ENCODE measurements around the gene MOXD1.
"Not testable (repeated sequence)": the region's sequence is repeated elsewhere in the genome, so short reads cannot be mapped to it uniquely, and the experiment has no call there.

Gene MOXD1

DNA sequence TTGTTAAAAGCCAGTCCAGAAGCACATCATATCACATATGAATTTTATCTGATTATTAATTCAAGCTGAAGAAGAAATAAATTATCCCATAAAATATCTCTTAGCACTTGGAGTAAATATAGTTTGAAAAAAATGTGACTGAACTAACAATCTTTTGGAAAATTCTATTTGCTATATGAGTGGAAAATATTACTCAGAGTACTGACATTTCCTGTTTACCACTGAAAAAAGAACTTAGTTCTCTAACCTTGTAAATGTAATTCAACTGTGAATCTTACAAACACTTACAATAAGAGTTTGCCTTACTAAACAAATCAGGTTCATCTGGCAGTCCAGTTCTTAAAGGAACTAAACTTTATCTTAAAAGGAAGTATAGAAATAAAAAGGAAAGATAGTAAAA, 44.2 kb downstream of the MOXD1 start:
- no peaks in the 10 kb centered on the region for H3K4me1 ChIP-seq
- no peak overlapping the region for H3K27ac ChIP-seq
- H3K4me2 ChIP-seq (ENCODE audit: low read length), result no peak overlapping the region
- no peaks in the 10 kb centered on the region for H3K36me3 ChIP-seq (ENCODE audit: control insufficient read depth, insufficient read depth, low read length)
- no peaks in the 10 kb centered on the region for H3K79me2 ChIP-seq
- TF ChIP-seq, protein P1, sequence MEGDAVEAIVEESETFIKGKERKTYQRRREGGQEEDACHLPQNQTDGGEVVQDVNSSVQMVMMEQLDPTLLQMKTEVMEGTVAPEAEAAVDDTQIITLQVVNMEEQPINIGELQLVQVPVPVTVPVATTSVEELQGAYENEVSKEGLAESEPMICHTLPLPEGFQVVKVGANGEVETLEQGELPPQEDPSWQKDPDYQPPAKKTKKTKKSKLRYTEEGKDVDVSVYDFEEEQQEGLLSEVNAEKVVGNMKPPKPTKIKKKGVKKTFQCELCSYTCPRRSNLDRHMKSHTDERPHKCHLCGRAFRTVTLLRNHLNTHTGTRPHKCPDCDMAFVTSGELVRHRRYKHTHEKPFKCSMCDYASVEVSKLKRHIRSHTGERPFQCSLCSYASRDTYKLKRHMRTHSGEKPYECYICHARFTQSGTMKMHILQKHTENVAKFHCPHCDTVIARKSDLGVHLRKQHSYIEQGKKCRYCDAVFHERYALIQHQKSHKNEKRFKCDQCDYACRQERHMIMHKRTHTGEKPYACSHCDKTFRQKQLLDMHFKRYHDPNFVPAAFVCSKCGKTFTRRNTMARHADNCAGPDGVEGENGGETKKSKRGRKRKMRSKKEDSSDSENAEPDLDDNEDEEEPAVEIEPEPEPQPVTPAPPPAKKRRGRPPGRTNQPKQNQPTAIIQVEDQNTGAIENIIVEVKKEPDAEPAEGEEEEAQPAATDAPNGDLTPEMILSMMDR (IDR thresholded peaks at IDR 0.05), result no peak
- no peak overlapping the region for H3K9ac ChIP-seq
- no peaks in the 10 kb centered on the region for H3K9me3 ChIP-seq (ENCODE audit: control insufficient read depth, low read length)
- H3K27me3 ChIP-seq (ENCODE audit: control insufficient read depth, insufficient read depth, low read length), result no peaks in the 10 kb centered on the region
- H3K4me3 ChIP-seq (ENCODE audit: low read depth, low read length), result no peak overlapping the region
- H2AFZ ChIP-seq, result no peak overlapping the region

DNA sequence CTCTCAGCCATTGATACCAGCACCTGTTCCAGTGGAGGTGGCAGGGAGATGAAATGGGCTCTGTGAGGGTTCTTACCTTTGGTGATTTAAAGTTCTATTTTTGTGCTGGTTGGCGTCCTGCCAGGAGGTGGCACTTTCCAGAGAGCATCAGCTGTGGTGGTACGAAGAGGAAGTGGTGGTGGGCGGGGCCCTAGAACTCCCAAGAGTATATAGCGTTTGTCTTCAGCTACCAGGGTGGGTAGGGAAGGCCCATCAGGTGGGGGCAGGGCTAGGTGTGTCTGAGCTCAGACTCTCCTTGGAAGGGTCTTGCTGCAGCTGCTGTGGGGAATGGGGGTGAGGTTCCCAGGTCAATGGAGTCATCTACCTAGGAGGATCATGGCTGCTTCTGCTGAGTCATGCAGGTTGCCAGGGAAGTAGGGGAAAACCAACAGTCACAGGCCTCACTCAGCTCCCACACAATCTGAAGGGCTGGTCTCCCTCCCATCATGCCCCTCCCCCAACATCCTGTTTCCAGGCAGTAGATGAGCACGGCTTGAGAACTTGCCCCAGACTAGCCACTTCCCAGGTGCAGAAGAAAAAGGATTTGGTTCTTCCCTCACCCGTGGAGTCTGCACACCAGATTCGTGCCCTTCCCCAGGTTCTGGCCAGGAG, 46.6 kb downstream of the MOXD1 start:
- H3K79me2 ChIP-seq, result no peaks in the 10 kb centered on the region
- TF ChIP-seq, protein P1 (IDR thresholded peaks at IDR 0.05), result no peak
- H2AFZ ChIP-seq, result no peak overlapping the region
- no peak overlapping the region for H3K27ac ChIP-seq
- no peaks in the 10 kb centered on the region for H3K9me3 ChIP-seq (ENCODE audit: control insufficient read depth, low read length)
- H3K36me3 ChIP-seq (ENCODE audit: control insufficient read depth, insufficient read depth, low read length), result no peaks in the 10 kb centered on the region
- H3K4me2 ChIP-seq (ENCODE audit: low read length), result no peak overlapping the region
- H3K4me1 ChIP-seq, result no peaks in the 10 kb centered on the region
- no peaks in the 10 kb centered on the region for H3K27me3 ChIP-seq (ENCODE audit: control insufficient read depth, insufficient read depth, low read length)
- H3K9ac ChIP-seq, result no peak overlapping the region
- no peak overlapping the region for H3K4me3 ChIP-seq (ENCODE audit: low read depth, low read length)

DNA sequence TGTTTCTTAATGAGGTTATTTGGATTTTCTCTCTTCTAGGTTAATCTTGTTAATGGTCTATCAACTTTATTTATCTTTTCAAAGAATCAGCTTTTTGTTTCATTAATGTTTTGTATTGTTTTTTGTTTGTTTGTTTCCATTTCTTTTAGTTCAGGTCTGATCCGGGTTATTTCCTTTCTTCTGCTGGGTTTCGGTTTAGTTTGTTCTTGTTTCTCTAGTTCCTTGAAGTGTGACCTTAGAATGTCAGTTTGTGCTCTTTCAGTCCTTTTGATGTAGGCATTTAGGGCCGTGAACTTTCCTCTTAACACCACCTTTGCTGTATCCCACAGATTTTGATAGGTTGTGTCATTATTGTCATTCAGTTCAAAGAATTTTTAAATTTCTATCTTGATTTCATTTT, 49.3 kb downstream of the MOXD1 start:
- H3K9me3 ChIP-seq (ENCODE audit: control insufficient read depth, low read length); H3K79me2 ChIP-seq; H3K27me3 ChIP-seq (ENCODE audit: control insufficient read depth, insufficient read depth, low read length); H3K9ac ChIP-seq; H2AFZ ChIP-seq; H3K4me1 ChIP-seq; H3K4me2 ChIP-seq (ENCODE audit: low read length); H3K27ac ChIP-seq; H3K36me3 ChIP-seq (ENCODE audit: control insufficient read depth, insufficient read depth, low read length); H3K4me3 ChIP-seq (ENCODE audit: low read depth, low read length): not testable (repeated sequence)

DNA sequence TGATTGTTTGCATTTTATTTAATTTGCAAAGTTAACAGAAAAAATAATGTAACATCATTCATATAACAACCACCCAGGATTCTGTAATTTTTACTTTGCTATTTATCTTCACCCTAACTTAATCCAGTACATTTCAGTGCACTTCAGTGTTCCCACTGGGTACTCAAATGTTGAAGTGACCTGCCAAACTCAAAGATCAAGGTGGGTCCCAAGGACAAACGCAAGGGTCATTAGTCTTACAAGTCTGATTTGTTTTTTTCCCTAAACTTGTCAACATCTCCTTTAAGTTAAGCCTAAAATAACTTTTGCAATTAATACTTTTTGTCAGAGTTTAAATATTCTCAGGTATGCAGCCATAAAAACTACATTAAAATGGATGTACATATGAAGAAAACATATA, 53.0 kb downstream of the MOXD1 start:
- Histone ChIP-seq H2AFZ (no peak overlapping the region), H3K4me3 (ENCODE audit: low read depth, low read length) (no peak overlapping the region), H3K79me2 (no peaks in the 10 kb centered on the region), H3K9ac (no peak overlapping the region), H3K27me3 (ENCODE audit: control insufficient read depth, insufficient read depth, low read length) (no peaks in the 10 kb centered on the region), H3K9me3 (ENCODE audit: control insufficient read depth, low read length) (no peaks in the 10 kb centered on the region), H3K27ac (no peak overlapping the region), H3K36me3 (ENCODE audit: control insufficient read depth, insufficient read depth, low read length) (no peaks in the 10 kb centered on the region), H3K4me1 (no peaks in the 10 kb centered on the region), H3K4me2 (ENCODE audit: low read length) (no peak overlapping the region)
- TF ChIP-seq, protein P1 (IDR thresholded peaks at IDR 0.05), result no peak

DNA sequence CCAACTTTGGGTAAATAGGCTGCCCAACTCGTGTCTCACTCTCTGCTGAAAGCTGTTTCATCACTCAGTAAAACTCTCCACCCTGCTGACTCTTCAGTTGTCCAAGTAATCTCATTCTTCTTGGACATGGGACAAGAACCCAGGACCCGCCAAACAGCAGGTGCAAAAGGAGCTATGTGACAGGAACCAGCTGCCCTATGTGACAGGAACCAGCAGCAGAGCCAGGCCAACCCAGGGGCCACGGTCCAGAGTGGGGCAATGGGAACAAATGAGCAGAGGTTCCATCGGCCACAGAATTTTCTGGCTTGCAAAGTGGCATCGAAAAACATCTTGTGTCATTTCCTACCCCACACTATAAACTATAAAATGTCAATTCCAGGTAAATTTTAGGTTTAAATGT, 56.5 kb downstream of the MOXD1 start:
- no peak overlapping the region for H2AFZ ChIP-seq
- no peaks in the 10 kb centered on the region for H3K9me3 ChIP-seq (ENCODE audit: control insufficient read depth, low read length)
- no peaks in the 10 kb centered on the region for H3K79me2 ChIP-seq
- TF ChIP-seq, protein P1 (IDR thresholded peaks at IDR 0.05), result no peak
- H3K4me3 ChIP-seq (ENCODE audit: low read depth, low read length), result no peak overlapping the region
- no peak overlapping the region for H3K27ac ChIP-seq
- no peaks in the 10 kb centered on the region for H3K4me1 ChIP-seq
- H3K4me2 ChIP-seq (ENCODE audit: low read length), result no peak overlapping the region
- H3K27me3 ChIP-seq (ENCODE audit: control insufficient read depth, insufficient read depth, low read length), result no peaks in the 10 kb centered on the region
- H3K36me3 ChIP-seq (ENCODE audit: control insufficient read depth, insufficient read depth, low read length), result no peaks in the 10 kb centered on the region
- H3K9ac ChIP-seq, result no peak overlapping the region

Data from parathyroid adenoma (tissue), 2 donors.